Adrenal gland (tissue), 12 donors: ENCODE measurements around the gene RBM28. TPM values are rescaled to one million over a fixed set of nuclear protein-coding genes. Genes with fewer than 3 reads are reported as not detected.

Experiments used
- DNase-seq, 7 donors: peaks; one replicate each; pipeline ENCODE4 v3.0.0-alpha.2; 2019 to 2020
- H3K27ac ChIP-seq, 5 donors: fragments of 200-600 bp; sonication (generic) in 4 of 5; 1 replicate in 3 of 5; 2 replicates in 2 of 5; pipeline versions ENCODE4 v1.5.1 to v1.8.0; 2016 to 2020; ENCODE audit warnings: mild to moderate bottlenecking in 1 of 5
- H3K27me3 ChIP-seq: fragments of 200-600 bp; 2 replicates; pipeline ENCODE4 v1.8.0; 2021
- H3K36me3 ChIP-seq, 2 donors: fragments of 200-600 bp; replicated peaks in 1 of 2; 1 replicate in 1 of 2; 2 replicates in 1 of 2; pipeline versions ENCODE4 v1.5.1 to v1.8.0; 2018 to 2022
- H3K4me1 ChIP-seq, 2 donors: fragments of 200-600 bp; replicated peaks in 1 of 2; 1 replicate in 1 of 2; 2 replicates in 1 of 2; pipeline versions ENCODE4 v1.5.1 to v1.8.0; 2018 to 2021
- H3K4me3 ChIP-seq, 4 donors: fragments of 200-600 bp; sonication (generic) in 3 of 4; one replicate each; pipeline ENCODE4 v1.5.1; 2016 to 2018
- H3K9me3 ChIP-seq, 3 donors: fragments of 200-600 bp; sonication (generic) in 1 of 3; replicated peaks in 1 of 3; 1 replicate in 2 of 3; 2 replicates in 1 of 3; pipeline versions ENCODE4 v1.5.1 to v1.8.0; 2016 to 2021
- CTCF ChIP-seq, 6 experiments: fragments of 450-650 bp in 4 of 6; fragments of 200-600 bp in 2 of 6; sonication (generic) in 1 of 6; IDR thresholded peaks; 1 replicate in 5 of 6; 2 replicates in 1 of 6; pipeline versions ENCODE4 v1.5.1 to v1.8.0; 2016 to 2021; ENCODE audit warnings: antibody characterized with exemption in 6 of 6, mild to moderate bottlenecking in 2 of 6, moderate library complexity in 1 of 6
- POLR2A ChIP-seq, 2 donors: fragments of 450-650 bp; IDR thresholded peaks; one replicate each; pipeline ENCODE4 v1.6.1; 2017; ENCODE audit warnings: antibody characterized with exemption in 2 of 2, mild to moderate bottlenecking in 2 of 2, moderate library complexity in 1 of 2
- WGBS, 4 donors: extraction: QIAGEN DNeasy Blood & Tissue Kit in 2 of 4; methylation state at CpG; one replicate each; pipeline versions ENCODE4 v1.1.5 to v1.1.7; 2013 to 2017; 5-methylcytosine and 5-hydroxymethylcytosine counted together
- intact Hi-C, 2 donors: fragments of 100-400 bp; cut with DNase I; formaldehyde crosslinking; loops; one replicate each; pipeline versions ENCODE4 v1.14.1 to v1.15.0; 2022 to 2023
- polyA plus RNA-seq, 3 donors: library from polyadenylated mRNA; stranded (reverse); fragments of 200-250 nt in 2 of 3; fragments of 350-450 nt in 1 of 3; fragmentation: Illumina TruSeq in 1 of 3; extraction: RNeasy Lipid Tissue Mini Kit (QIAGEN cat#74804) in 1 of 3; gene quantifications; one replicate each; pipeline ENCODE4 v1.2.3, GENCODE V29; 2013 to 2014
- small RNA-seq, 2 donors: library from RNA; depleted of rRNA; stranded (forward); fragments of <200 nt; gene quantifications; one replicate each; pipeline ENCODE3, GENCODE V24; 2016
- total RNA-seq, 9 donors: library from RNA; depleted of rRNA in 4 of 9; stranded (reverse); fragments of >200 nt in 4 of 9; fragments of 120-200 nt in 1 of 9; fragmentation: NEBNext Ultra II Directional in 1 of 9; extraction: Animal tissue kit (Norgen Biotek cat#: 25700) in 1 of 9; gene quantifications; one replicate each; pipeline versions ENCODE4 v1.1.0 to v1.2.4, GENCODE V29; 2013 to 2023
- donor health status: healthy with polysubstance abuse.
- donor health status: Bipolar disorder and iron deficiency.
- donor health status: DM: yes; HTN: yes; CAD: no.
- donor health status: DM: no; HTN: no; CAD: no.
- donor health status: DM: no; HTN: no; CAD: no.
- donor health status: DM: yes; HTN: yes; CAD: no.

Gene RBM28
- total and polyA plus RNA-seq, 12 donors, result 8.0 to 61.3 (median 24.2) TPM

GRCh38 chr7:128255271-128255670, 88.4 kb downstream of the RBM28 start:
- intact Hi-C loops, result no loop called here
- 58 to 76% (median 71%) methylated on average over 2 of the region's 2 CpGs for WGBS, 4 donors
- no peaks in the 10 kb centered on the region for H3K4me1 ChIP-seq
- no peaks in the 10 kb centered on the region for H3K36me3 ChIP-seq
- H3K27me3 ChIP-seq, result peaks cover 7% of the 10 kb centered on the region
- H3K4me3 ChIP-seq, result no peak overlapping the region
- DNase-seq, result no peak
- no peaks in the 10 kb centered on the region for H3K9me3 ChIP-seq
- H3K27ac ChIP-seq, result no peak overlapping the region
- TF ChIP-seq CTCF (IDR thresholded peaks at IDR 0.05) (no peak), POLR2A (IDR thresholded peaks at IDR 0.05) (no peak)

- Histone ChIP-seq H3K36me3 (no peaks in the 10 kb centered on the region), H3K27me3 (peaks cover 7% of the 10 kb centered on the region), H3K4me1 (no peaks in the 10 kb centered on the region), H3K4me3 (no peak overlapping the region), H3K27ac (no peak overlapping the region), H3K9me3 (no peaks in the 10 kb centered on the region)
- no peak for DNase-seq
- intact Hi-C loops, result no loop called here
- TF ChIP-seq CTCF (IDR thresholded peaks at IDR 0.05), result no peak
- 76 to 86% (median 81%) methylated on average over 4 to 5 of the region's 5 CpGs for WGBS, 4 donors
These were observed 89.2 kb downstream of the RBM28 start for GRCh38 chr7:128254470-128254869.

- TF ChIP-seq POLR2A (IDR thresholded peaks at IDR 0.05) (no peak), CTCF (IDR thresholded peaks at IDR 0.05) (no peak)
- no peak overlapping the region for H3K27ac ChIP-seq
- intact Hi-C loops, result no loop called here
- H3K9me3 ChIP-seq, result no peaks in the 10 kb centered on the region
- peaks cover 7% of the 10 kb centered on the region for H3K27me3 ChIP-seq
- WGBS, 4 donors, result 78 to 88% (median 84%) methylated on average over 8 of the region's 8 CpGs
- no peaks in the 10 kb centered on the region for H3K36me3 ChIP-seq
- no peak overlapping the region for H3K4me3 ChIP-seq
- no peak for DNase-seq
- no peaks in the 10 kb centered on the region for H3K4me1 ChIP-seq
These were observed 90.0 kb downstream of the RBM28 start for GRCh38 chr7:128253701-128254100.

GRCh38 chr7:128251337-128251736, 92.4 kb downstream of the RBM28 start:
- intact Hi-C loops, result no loop called here

More at GRCh38 chr7:128251337-128251736, 92.4 kb downstream of the RBM28 start:
- Histone ChIP-seq H3K27ac (no peak overlapping the region), H3K27me3 (peaks cover 7% of the 10 kb centered on the region), H3K4me1 (no peaks in the 10 kb centered on the region), H3K9me3 (no peaks in the 10 kb centered on the region), H3K36me3 (no peaks in the 10 kb centered on the region), H3K4me3 (no peak overlapping the region)
- TF ChIP-seq POLR2A (IDR thresholded peaks at IDR 0.05) (no peak), CTCF (IDR thresholded peaks at IDR 0.05) (no peak)
- WGBS, 4 donors, result 62 to 70% (median 65%) methylated on average over 4 of the region's 4 CpGs
- DNase-seq, result no peak

Small RNA genes lying within 50 kb of the gene (small RNA-seq; reads per million reads assigned to genes)
- gene RNU7-27P, result 0 reads per million in 2 donors

Other genes with a start within 250 kb of the RBM28 start
- gene LEP, start 102.6 kb downstream of the RBM28 start, total RNA-seq, result under 1 TPM in 6 of 9 donors, not detected in 3; under 0.01 to 0.98 (median 0.56) TPM
- gene LEP, start 102.6 kb downstream of the RBM28 start, polyA plus RNA-seq, result under 1 TPM; 0.05 to 0.61 (median 0.16) TPM
- gene PRRT4, start 17.8 kb upstream of the RBM28 start, total RNA-seq, result 1 to 10 TPM in 4 of 9 donors, under 1 TPM in 4, not detected in 1; 0.23 to 1.3 (median 0.97) TPM
- 1 to 10 TPM in 2 of 3 donors, under 1 TPM in 1; 0.40 to 7.7 (median 7.5) TPM for gene PRRT4, start 17.8 kb upstream of the RBM28 start, polyA plus RNA-seq
- gene IMPDH1, start 66.1 kb upstream of the RBM28 start, total RNA-seq, result 10 to 100 TPM; 22.0 to 52.4 (median 32.4) TPM
- 10 to 100 TPM; 11.8 to 35.3 (median 33.5) TPM for gene IMPDH1, start 66.1 kb upstream of the RBM28 start, polyA plus RNA-seq
- gene HILPDA, start 112.0 kb upstream of the RBM28 start, total RNA-seq, result 10 to 100 TPM in 1 of 9 donors, 1 to 10 TPM in 8; 3.0 to 15.5 (median 6.9) TPM
- gene HILPDA, start 112.0 kb upstream of the RBM28 start, polyA plus RNA-seq, result 10 to 100 TPM in 1 of 3 donors, 1 to 10 TPM in 2; 4.1 to 16.0 (median 8.0) TPM
- 10 to 100 TPM; 15.3 to 35.9 (median 30.3) TPM for gene METTL2B, start 132.8 kb upstream of the RBM28 start, total RNA-seq
- gene METTL2B, start 132.8 kb upstream of the RBM28 start, polyA plus RNA-seq, result 10 to 100 TPM in 1 of 3 donors, 1 to 10 TPM in 2; 7.1 to 26.8 (median 9.8) TPM